Right lung (tissue), 5 donors: ENCODE results near the gene IGSF9B. TPM values are rescaled to one million over a fixed set of nuclear protein-coding genes. Genes with fewer than 3 reads are reported as not detected.

Experiments used
- DNase-seq, 2 donors: peaks; one replicate each; pipeline ENCODE4 v3.0.0-alpha.2; 2013
- polyA plus RNA-seq, 5 donors: library from polyadenylated mRNA; unstranded; fragments of 120-200 nt; gene quantifications; one replicate each; pipeline versions ENCODE4 v1.2.1 to v1.2.3, GENCODE V29; 2013; ENCODE audit warnings: inconsistent platforms in 1 of 5, low replicate concordance in 1 of 5; ENCODE audit not compliant: insufficient read length in 5 of 5, insufficient read depth in 1 of 5

IGSF9B gene
- polyA plus RNA-seq, 5 donors = 1.7 to 4.8 (median 2.0) TPM

DNA sequence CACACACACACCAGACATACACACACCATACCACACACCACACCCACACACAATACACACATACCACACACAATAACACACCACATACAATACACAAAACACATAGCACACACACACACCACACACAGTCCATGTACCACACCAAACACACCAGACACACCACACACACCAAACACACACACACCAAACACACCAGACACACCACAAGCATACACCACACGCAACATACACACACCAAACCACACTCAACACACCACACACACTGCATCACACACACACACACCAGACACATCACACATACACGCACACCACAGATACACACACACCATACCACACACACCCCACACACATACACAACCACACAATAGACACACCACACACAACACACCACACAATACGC is 54.8 kb downstream of the IGSF9B start:
- no peak for DNase-seq

DNA sequence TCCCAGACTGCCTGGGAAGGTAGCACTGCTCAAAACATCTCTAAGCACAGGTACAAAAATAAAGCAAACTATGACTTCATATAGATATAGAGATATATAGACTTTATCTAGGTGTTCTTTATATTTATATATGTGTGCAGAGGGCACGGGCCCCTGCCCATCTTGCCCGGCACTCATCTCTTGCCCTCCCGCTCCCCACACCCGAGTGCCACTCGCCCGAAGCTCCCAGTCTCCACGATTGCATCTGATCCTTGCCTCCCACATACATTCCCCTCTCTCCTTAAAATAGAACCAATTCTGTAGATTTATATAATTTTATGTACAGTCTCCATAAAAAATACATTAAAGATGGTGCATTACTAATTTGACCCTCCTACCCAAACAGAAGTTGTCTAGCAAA is 55.5 kb downstream of the IGSF9B start:
- DNase-seq = no peak

DNA sequence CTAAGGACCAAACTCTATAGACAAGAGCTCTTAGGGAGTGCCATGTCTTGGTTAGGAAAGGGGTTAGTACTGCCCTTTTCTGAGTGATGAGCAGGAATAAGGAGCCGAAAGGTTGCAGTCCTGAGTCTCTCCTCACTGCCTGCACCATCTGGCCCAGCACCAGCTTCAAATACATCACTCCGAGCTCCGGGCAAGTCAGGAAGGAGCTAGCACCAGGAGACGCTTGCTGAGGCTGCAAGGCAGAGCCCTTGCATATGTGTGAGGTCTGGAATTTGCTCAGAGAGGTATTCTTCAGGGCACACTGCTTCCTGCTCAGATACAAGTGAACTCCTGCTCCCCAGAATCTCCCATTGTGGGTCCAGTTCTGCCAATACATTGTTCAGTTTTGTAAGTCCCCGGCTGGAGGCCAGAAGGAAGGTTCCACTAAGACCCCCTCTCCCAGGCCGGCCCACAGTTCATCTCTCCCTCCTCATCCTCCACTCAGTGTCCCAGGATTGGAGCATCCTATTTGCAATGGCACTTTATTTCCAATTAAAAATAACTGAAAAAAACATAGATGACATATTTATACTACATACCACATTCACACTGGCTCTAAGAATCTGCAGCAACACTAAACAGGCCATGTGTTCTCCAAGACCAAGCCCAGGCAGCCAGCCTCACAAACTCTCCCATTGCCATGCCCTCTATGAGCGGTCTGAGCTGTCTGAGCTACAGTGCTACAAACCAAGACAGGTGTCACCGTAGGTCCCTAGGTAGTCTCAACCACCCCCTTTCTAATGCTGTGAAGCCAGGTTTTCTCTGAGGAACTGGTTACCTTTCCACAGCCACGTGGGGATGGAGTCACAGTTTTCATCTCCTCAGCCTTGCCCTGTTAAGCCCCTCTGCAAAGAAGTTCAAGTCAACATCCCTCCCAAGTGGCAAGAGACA is 56.3 kb downstream of the IGSF9B start:
- DNase-seq = no peak

DNA sequence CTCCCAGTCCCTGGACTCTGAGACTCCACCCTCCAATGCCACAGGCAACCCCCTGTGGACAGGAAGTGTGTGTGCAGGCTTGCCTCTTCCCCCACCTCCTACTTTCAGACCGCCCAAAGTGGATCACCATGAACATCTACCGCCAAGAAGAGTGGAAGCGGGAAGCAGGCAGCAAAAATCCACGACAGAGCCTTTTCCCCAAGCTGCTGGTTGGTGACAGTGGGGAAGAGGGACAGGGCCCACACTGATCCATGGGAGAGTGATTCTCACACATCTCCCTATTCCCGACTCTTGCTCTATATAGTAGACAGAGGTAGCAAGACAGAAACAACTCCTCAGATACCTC is 58.0 kb downstream of the IGSF9B start:
- no peak for DNase-seq

DNA sequence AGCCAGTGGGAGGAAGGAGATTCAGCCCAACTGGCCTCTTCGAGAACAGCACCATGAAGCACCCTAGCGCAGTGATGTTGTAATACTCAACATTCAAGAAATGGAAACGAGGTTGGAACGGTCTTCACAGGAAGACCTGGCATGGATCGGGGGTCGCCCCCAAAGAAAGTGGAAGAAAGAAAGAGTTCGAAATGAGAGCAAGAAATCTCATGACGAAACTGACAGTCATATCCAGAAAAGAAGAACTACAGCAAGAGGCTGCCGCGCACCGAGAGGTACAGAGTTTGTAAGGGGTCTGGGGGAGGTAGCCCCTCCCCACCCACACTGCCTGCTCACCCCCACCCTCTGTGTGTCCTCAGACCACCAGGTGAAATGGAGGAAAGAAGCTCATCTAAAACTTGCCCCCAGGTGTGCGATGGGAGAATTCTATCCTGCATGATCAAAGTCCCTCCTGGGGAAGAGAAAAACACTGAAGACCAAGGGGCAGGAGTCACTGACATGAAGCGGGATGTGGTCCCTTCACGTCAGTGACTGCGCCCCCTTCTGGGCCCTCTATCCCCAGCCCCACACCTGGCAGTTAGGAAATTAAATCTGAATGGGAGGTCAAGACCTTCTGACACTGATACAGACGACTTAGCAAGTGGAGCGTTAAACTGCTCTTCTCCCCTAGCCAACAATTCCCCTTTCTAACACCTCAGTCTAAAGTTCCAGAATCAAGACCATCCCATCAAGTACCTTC is 58.6 kb downstream of the IGSF9B start:
- DNase-seq = no peak

DNA sequence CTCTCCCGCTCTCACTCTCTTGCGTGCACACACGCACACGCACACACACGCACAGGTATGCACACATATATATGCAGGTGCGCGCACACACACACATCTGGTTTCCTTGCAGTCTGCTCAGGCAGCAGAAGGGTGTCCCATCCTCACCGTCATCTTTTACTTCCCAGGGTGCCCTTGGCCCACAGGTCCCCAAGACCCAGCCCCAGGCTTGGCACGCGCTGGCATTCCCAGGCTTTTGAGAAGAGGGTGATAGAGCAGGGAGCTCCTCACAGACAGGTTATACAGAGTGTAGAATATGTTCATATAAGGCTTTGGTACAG is 59.5 kb downstream of the IGSF9B start:
- DNase-seq = no peak

DNA sequence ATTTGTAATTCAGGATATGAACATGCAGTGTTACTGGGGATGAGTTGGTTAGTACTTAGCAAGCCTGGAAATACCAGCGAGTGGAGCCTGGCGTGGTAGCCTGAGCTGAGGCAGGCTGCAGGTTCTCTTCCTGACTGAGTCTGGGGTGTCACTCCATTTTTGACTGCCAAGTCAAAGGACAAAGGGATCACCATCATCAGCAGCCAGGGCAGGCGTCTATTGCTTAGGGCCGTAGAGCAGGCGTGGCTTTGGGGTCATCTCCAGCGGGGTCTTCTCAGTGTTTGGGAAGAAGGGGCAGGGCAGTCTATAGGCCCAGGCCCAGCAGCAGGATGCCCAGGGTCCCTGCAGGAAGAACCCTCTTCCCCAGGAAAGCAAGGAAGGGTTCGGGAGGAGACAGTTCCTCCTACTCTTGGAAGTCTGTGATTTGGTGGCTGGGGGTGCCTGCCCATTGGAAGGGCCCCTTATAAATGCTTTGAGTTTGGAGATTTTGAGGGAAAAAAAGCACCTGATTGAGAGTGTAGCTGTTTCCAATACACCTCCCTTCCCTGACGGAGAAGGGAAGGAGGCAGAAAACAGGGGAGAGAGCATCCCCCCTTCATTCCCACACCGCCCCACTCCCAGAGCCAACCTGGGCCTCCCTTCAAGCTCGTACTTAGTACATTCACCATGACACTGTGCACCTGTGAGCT is 60.0 kb downstream of the IGSF9B start:
- no peak for DNase-seq

DNA sequence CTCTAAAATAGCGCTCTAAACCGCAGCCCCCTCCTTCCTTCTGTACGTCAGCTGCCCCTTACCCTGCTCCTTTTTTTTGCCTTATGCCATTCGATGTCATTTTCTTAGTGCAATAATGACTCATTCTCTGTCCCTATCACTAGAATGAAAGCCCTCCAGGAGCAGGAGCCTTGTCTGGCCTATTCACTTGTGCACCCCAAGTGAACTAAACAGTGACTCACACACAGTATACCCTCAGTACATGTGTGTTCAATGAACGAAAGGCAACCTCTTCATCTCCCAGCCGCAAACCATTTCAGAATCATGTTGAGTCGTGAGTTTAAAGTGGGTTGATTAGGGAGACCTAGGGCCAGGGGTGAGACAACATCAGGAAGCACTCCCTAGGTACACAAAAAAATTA is 60.7 kb downstream of the IGSF9B start:
- no peak for DNase-seq

DNA sequence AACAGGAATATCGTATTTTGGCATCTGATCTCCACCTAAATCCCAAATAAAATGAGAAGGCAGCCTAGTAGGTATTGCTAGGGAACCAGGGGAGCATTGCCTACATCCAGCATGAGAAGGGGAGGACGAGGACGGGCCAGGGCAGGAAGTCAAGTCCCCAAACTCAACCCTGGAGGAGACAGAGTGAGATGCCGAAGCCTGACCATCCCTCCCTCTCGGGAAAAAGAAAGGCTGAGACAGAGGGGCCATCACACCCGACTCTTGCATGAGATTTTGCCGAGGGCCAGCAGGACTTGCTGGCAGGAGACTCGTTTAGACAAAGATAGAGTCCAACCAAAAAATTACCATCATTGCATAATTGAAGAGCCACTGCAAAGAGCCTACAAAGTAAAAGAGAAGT is 61.2 kb downstream of the IGSF9B start:
- no peak for DNase-seq

DNA sequence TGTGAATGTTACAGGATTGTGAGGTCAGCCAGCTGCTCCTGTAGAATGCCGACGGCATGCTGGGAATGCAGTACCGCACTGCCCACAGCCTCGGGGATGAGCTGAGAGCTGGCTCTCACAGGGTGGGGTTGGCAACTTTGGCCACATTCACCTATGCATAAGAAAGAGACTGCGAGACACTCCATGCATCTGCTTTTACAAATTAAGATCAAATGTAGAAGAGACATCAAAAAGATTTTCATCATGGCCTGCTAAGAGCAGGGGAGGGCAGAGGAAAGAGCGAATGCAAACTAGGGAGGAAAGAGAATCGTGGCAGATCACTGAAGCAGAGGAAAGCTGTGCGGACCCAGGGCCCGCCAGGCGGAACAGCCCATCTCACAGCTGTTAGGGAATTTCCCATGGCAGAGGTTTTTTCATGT is 61.7 kb downstream of the IGSF9B start:
- DNase-seq = peak in 1 of 2 donors; percentile 4

DNA sequence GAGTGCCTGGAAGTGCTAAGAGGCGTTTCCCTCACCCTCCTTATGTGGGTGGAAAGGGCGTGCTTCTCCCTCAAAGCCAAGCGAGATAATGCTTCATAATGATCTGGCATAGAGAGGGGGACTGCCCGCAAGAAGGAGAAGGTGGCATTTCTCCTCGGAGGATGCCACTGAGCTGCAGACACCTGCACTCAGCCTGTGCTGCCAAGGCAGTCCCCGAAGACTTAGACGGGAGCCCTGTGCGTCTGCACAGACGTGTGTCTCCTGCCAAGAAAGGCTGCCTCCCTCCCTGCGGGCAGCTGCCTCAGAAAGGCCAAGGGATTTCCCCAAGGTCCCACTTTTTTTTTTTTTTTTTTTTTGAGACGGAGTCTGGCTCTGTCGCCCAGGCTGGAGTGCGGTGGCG is 63.4 kb downstream of the IGSF9B start:
- DNase-seq = no peak

DNA sequence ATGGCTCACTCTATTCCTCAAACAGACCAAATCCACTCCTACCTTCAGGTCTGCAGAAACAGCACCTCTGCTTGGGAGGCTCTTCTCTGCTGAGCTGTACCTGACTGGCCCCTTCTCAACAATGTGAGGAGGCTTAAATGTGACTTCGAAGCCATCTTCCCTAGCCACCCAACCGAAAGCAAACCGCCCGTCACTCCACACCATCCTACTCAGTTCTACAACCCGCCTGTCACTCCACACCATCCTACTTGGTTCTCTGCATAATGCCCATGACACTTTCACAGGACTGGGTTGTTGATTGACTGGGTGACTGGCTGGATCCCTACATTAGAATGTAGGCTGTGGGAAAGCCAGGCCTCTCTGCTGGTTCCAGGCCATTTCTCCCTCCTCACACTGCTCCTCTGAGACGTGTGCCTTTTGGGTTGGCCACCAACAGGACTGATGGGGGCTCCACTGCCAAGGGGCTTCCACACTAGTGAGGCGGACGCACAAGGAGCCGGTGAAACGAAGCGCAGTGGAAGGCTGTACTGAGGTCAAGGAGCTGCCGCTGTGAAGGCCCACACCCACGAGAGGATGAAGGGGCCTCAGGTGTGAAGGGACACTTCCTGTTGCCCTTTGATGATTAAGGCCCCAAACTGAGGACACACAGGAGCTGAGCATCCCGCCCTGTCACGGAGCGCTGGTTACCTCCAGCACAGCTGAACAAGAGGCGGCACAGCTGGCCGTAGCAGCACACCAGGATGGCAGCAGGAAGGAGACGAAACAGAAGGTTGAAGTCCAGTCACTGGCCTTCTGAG is 64.0 kb downstream of the IGSF9B start:
- no peak for DNase-seq

DNA sequence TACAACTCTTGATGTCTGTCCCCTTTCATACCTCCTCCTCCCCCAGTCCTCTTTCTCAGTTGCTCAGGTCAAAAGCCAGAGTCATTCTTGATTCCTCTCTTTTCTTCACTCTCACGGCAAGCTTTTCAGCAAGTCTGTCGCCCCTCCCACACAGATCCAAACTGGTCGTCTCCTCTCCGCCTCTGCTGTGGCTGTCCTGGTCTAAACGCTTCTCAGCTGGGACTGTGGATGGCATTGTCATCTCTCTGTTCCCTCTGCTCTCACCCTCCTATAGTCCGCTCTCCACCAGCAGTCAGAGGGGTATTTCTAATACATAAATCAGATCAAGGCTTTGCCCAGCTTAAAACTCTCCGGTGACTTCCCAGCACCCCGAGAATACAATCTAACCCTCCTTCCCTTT is 64.6 kb downstream of the IGSF9B start:
- DNase-seq = no peak

DNA sequence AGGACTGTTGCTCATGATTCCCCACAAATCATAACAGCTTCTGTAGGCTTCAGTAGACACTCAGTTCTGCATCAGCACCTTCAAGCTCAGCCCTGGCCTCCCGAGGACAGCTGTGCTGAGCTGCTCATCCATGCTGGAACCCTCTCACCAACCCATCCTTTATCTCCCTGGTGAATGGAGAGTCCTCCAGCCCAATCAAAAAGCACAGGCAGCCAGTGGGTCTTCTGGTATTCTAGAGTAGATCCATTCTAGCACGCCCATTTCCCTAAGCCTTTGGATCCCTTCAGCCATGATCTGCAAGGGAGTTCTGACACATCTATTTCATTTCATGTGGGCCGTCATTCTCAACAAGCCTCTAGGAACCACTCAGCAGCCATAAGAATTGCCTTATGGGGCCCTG is 66.9 kb downstream of the IGSF9B start:
- DNase-seq = no peak

DNA sequence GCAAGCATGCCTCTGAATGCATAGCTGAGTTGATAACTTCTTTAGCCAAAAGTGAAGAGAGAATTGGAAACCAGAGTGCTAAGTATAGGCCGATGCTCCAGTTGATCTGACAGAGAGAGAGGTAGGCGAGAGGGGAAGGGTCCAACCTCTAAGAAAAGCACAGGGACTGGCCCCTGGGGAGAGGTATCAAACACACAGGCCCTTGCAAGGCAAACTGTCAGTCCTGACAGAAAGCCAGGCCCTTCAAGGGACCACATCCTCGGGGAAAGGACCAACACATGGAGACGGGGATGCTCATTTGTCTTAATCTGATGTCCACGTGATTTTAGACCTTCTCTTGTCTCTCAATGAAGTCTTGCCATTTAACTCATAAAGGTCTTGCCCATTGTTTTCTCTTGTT is 67.6 kb downstream of the IGSF9B start:
- DNase-seq = no peak

DNA sequence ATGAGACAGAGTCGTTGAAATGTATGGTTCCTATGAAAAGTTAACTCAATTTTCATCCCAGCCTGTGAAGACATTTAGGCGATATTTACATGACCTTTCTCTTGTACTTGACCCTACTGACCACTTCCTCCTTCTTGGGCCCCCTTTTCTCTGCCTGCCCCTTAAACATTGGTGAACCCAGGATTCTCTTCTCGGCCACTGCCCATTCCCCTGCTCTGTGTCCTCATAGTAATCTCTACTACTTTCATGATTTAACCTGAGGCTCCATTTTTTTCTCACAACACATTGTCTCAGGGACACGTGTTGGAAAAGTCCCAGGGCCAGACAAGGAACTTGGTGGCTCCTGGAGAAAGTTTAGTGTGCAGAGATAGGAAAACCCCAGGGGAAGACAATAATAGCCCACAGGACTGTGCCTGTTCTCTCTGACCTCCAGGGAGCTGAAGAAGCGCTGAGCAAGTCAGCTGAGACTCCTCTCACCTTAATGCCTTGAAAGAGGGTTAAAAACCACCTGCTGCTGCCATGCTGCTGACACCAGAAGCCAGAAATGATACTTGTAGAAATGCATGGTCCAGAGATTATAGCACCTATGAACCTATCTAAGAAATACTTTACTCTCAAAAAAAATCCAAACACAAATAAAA is 69.0 kb downstream of the IGSF9B start:
- DNase-seq = no peak

DNA sequence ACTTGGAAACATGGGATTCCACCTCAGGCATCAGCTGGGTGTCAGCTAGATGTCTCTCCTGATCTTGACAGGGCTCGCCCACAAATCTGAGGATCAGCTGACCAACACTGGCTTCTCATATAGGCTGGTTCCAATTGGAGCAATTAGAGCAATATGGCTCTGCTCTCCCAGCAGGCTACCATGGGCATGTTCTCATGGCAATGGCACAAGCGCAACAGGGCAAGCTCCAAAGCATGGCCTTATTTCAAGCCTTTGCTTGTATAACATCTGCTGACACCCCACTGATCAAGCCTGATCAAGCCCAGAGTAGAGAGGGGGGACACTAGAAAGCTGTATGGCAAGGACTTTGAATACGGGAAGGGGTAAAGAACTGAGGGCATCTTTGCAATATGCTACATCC is 70.7 kb downstream of the IGSF9B start:
- no peak for DNase-seq

DNA sequence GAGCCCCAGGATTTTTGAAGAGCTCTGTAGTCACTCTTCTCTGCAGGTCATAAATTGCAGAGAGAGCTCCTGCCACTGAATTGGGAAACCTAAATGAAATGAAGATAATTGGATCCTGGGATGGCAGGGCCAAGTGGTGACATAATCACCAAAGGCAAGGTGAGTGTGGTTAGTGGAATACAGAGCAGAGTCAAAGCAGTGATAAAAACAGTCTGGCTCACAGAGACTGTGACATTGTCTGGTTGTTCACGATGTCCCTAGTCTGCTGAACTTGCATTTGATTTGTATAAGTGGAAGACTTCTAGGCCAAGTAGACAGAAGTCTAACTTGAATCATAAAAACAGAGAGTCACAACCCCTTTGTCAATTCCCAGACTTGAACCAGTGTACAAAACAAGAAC is 84.6 kb downstream of the IGSF9B start:
- no peak for DNase-seq

DNA sequence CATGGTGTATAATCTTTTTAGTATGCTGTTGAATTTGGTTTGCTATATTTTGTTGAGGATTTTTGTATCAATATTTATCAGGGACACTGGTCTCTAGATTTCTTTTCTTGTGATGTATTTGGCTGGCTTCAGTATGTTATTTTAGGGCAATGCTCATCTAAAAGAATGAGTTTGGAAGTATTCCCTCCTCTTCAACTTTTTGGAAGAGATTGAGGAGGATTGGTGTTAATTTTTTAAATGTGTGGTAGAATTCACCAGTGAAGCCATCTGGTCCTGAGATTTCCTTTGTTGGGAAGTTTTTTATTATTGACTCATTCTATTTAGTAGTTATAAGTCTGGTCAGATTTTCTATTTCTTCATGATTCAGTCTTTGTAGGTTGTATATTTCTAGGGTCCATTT is 89.3 kb downstream of the IGSF9B start:
- no peak for DNase-seq

DNA sequence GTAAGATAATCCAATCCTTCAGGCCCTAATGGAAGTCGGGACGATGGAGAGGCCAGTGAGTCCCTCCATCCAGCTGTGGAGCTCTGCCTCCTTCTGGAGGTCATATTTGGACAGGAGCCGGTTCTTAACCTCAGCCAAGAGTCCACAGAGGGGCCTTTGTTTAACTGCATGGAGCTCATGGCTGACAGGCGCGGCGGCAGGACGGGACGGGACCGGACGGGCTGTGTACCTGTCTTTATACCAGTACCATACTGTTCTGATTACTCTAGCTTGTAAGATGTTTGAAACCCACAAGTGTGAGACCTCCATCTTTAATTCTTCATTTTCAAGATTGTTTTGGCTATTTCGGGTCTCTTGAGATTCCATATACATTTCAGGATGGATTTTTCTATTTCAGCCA is 91.3 kb downstream of the IGSF9B start:
- no peak for DNase-seq

DNA sequence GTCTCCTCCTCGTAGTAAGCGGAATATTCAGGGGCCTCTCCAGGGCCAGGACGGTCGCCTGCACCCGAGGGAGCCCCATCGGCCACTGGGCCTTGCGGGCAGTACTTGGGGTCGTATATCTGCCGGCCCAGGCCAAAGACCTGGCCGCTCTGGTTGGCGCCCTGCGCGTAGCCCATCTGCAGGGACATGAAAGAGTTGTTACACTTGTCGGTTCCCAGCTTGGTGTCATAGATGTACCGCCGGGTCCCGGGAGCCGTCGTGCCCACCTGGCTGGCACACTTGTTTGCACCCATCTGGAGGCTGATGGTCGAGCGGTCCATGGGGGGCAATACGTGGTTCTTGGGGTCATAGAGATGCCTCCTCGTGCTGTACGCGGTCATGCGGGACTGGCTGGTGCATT is 92.0 kb downstream of the IGSF9B start:
- no peak for DNase-seq

DNA sequence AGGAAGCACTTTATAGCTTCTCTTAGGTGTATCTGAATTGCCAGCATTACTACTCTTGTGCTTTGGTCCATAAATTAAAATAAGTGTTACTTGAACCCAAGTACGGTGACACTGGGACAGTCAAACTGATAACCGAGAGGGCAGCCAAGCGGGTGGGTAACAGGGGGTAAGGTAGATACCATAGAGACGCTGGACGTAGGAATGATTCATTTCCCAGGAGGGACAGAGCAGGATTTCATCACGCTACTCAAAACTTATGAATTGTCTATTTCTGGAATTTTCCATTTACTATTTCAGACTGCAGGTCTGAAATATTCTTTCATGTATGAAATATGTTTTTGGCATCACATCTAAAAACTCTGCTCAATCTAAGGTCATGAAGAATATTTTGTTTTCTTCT is 96.6 kb downstream of the IGSF9B start:
- no peak for DNase-seq
